ENCODE data around the gene TSR1. TPM values are rescaled to one million over a fixed set of nuclear protein-coding genes. Genes with fewer than 3 reads are reported as not detected.

The TSR1 gene
- total RNA-seq, 1 experiment from 2014 or later, result 74.3 TPM

GRCh38 chr17:2274414-2274813 is 61.8 kb downstream of the TSR1 start (continued):
- TF ChIP-seq USF2 (CRISPR knock-in tag; IDR thresholded peaks at IDR 0.05) (no peak), ZNF512 (CRISPR knock-in tag; IDR thresholded peaks at IDR 0.05; ENCODE audit: borderline replicate concordance) (no peak), ZNF423 (CRISPR knock-in tag; IDR thresholded peaks at IDR 0.05) (no peak), HMGXB4 (CRISPR knock-in tag; IDR thresholded peaks at IDR 0.05) (no peak), ATF6 (CRISPR knock-in tag; IDR thresholded peaks at IDR 0.05) (no peak), NR1H2 (CRISPR knock-in tag; IDR thresholded peaks at IDR 0.05) (no peak), JAZF1 (CRISPR knock-in tag; IDR thresholded peaks at IDR 0.05) (no peak), SOX15 (CRISPR knock-in tag; IDR thresholded peaks at IDR 0.05) (no peak), ZNF219 (CRISPR knock-in tag; IDR thresholded peaks at IDR 0.05; ENCODE audit: borderline replicate concordance) (no peak), ZMAT4 (CRISPR knock-in tag; IDR thresholded peaks at IDR 0.05) (no peak), ZNF396 (CRISPR knock-in tag; IDR thresholded peaks at IDR 0.05; ENCODE audit: borderline replicate concordance) (no peak), ERG (CRISPR knock-in tag; IDR thresholded peaks at IDR 0.05) (no peak)

Other genes with a start within 250 kb of the TSR1 start
- 25.6 to 27.2 TPM (median 25.9 TPM) in 3 replicates for gene SMG6, start 32.7 kb downstream of the TSR1 start, total RNA-seq (2021)
- gene SRR, start 32.5 kb downstream of the TSR1 start, total RNA-seq (2021), result 4.6 to 6.9 TPM (median 5.1 TPM) in 3 replicates
- 47.2 to 50.3 TPM (median 49.8 TPM) in 3 replicates for gene SGSM2, start 1.0 kb upstream of the TSR1 start, total RNA-seq (2021)
- 18.3 to 21.6 TPM (median 18.4 TPM) in 3 replicates for gene MNT, start 64.6 kb upstream of the TSR1 start, total RNA-seq (2021)
- 45.9 to 54.1 TPM (median 51.1 TPM) in 3 replicates for gene METTL16, start 175.4 kb upstream of the TSR1 start, total RNA-seq (2021)